ENCODE results near the gene CD72. TPM values are rescaled to one million over a fixed set of nuclear protein-coding genes. Genes with fewer than 3 reads are reported as not detected.

Gene CD72
- polyA plus RNA-seq, 3 donors, result 1.6 to 6.8 (median 1.8) TPM

GRCh38 chr9:35660966-35661415, 42.8 kb upstream of the CD72 start:
- Histone ChIP-seq H3K9ac (ENCODE audit: insufficient read depth, low read length, poor library complexity, severe bottlenecking) (no peak overlapping the region), H3K27me3 (ENCODE audit: control insufficient read depth in 2 of 2, insufficient read depth in 2 of 2, low read length in 2 of 2) (no peaks in the 10 kb centered on the region), H3K4me3 (replicated peaks in 1 of 3; ENCODE audit: low read depth in 2 of 3, low read length in 3 of 3) (no peak overlapping the region), H3K4me1 (ENCODE audit: control insufficient read depth in 1 of 2, insufficient read depth in 2 of 2, low read length in 2 of 2) (peaks cover 49 to 67% of the 10 kb centered on the region in 2 donors), H3K27ac (ENCODE audit: low read depth in 1 of 2, low read length in 2 of 2) (no peak overlapping the region), H2AFZ (ENCODE audit: insufficient read depth, low read depth, low read length, poor library complexity, severe bottlenecking) (no peak overlapping the region), H4K20me1 (ENCODE audit: insufficient read depth, low read length) (no peaks in the 10 kb centered on the region), H3K79me2 (ENCODE audit: insufficient read depth, low read length) (peaks cover 38% of the 10 kb centered on the region), H3K9me3 (replicated peaks in 1 of 2; ENCODE audit: control insufficient read depth in 1 of 2, insufficient read depth in 1 of 2, low read length in 2 of 2) (no peaks in the 10 kb centered on the region), H3K36me3 (replicated peaks in 1 of 2; ENCODE audit: control insufficient read depth in 1 of 2, insufficient read depth in 2 of 2, low read length in 2 of 2) (peaks cover 10 to 14% of the 10 kb centered on the region in 2 donors), H3K4me2 (replicated peaks; ENCODE audit: extremely low read depth, low read length, poor library complexity, severe bottlenecking) (no peak overlapping the region)
- Mint-ChIP-seq H3K4me1 (peaks cover 67% of the 10 kb centered on the region), H3K27me3 (ENCODE audit: low read depth in 3 of 3) (peaks cover 0 to 8% (median 5%) of the 10 kb centered on the region in 3 donors), H3K9me3 (no peaks in the 10 kb centered on the region), H3K4me3 (no peak overlapping the region), H3K27ac (peak overlapping the region in 1 of 7 donors; percentile 36), H3K36me3 (peaks cover 19 to 27% of the 10 kb centered on the region in 2 donors)
- DNase-seq, result no peak
- intact Hi-C loops (cut with micrococcal nuclease), result no loop called here
- WGBS (ENCODE audit: insufficient coverage), result 100% methylated on average over 6 of the region's 9 CpGs
- TF ChIP-seq CTCF (IDR thresholded peaks at IDR 0.05), result no peak

GRCh38 chr9:35659340-35659739, 41.1 kb upstream of the CD72 start:
- peaks cover 10 to 14% of the 10 kb centered on the region in 2 donors for H3K36me3 ChIP-seq (replicated peaks in 1 of 2; ENCODE audit: control insufficient read depth in 1 of 2, insufficient read depth in 2 of 2, low read length in 2 of 2)
- 65% methylated on average over 3 of the region's 3 CpGs for WGBS (ENCODE audit: insufficient coverage)
- peak overlapping the region; percentile 92 for H3K4me2 ChIP-seq (replicated peaks; ENCODE audit: extremely low read depth, low read length, poor library complexity, severe bottlenecking)
- peaks cover 0 to 8% (median 5%) of the 10 kb centered on the region in 3 donors for H3K27me3 Mint-ChIP-seq (ENCODE audit: low read depth in 3 of 3)
- peaks cover 31% of the 10 kb centered on the region for H3K79me2 ChIP-seq (ENCODE audit: insufficient read depth, low read length)
- no peaks in the 10 kb centered on the region for H4K20me1 ChIP-seq (ENCODE audit: insufficient read depth, low read length)
- no peak overlapping the region for H3K27ac ChIP-seq (ENCODE audit: low read depth in 1 of 2, low read length in 2 of 2)
- intact Hi-C loops (cut with micrococcal nuclease), result loop anchor here (5.0 kb wide), 5 partner anchors 38 to 547 kb away; partner anchors contain the start of genes CREB3 (in 1 of the 2), TESK1 (in 1 of the 2) and TLN1 (in 1 of the 2)
- peak overlapping the region; percentile 87 to 89 for H3K4me3 Mint-ChIP-seq
- H3K27ac Mint-ChIP-seq, result peak overlapping the region in 1 of 7 donors; percentile 84
- peaks cover 57% of the 10 kb centered on the region for H3K4me1 Mint-ChIP-seq
- H3K9ac ChIP-seq (ENCODE audit: insufficient read depth, low read length, poor library complexity, severe bottlenecking), result no peak overlapping the region
- peak overlapping the region in 1 of 3 experiments; percentile 83 for H3K4me3 ChIP-seq (replicated peaks in 1 of 3; ENCODE audit: low read depth in 2 of 3, low read length in 3 of 3)
- H3K4me1 ChIP-seq (ENCODE audit: control insufficient read depth in 1 of 2, insufficient read depth in 2 of 2, low read length in 2 of 2), result peaks cover 37 to 53% of the 10 kb centered on the region in 2 donors
- no peaks in the 10 kb centered on the region for H3K9me3 ChIP-seq (replicated peaks in 1 of 2; ENCODE audit: control insufficient read depth in 1 of 2, insufficient read depth in 1 of 2, low read length in 2 of 2)
- no peak overlapping the region for H2AFZ ChIP-seq (ENCODE audit: insufficient read depth, low read depth, low read length, poor library complexity, severe bottlenecking)
- H3K9me3 Mint-ChIP-seq, result no peaks in the 10 kb centered on the region
- H3K27me3 ChIP-seq (ENCODE audit: control insufficient read depth in 2 of 2, insufficient read depth in 2 of 2, low read length in 2 of 2), result no peaks in the 10 kb centered on the region
- TF ChIP-seq CTCF (IDR thresholded peaks at IDR 0.05), result no peak
- DNase-seq, result no peak
- peaks cover 19 to 27% of the 10 kb centered on the region in 2 donors for H3K36me3 Mint-ChIP-seq
